GM10847 (cell line): ENCODE measurements around the gene KCNK7.

Experiments used
- POLR2A ChIP-seq: IDR thresholded peaks from 2 replicates; pipeline ENCODE4 v1.6.1; 2011; ENCODE audit not compliant: insufficient read length; ENCODE audit errors: extremely low read depth

KCNK7 gene

GRCh38 chr11:65554057-65554818 lies 41.4 kb downstream of the KCNK7 start:
- TF ChIP-seq POLR2A, result no peak

GRCh38 chr11:65553301-65554001 lies 42.1 kb downstream of the KCNK7 start:
- no peak for TF ChIP-seq POLR2A

- no peak for TF ChIP-seq POLR2A
Observed at GRCh38 chr11:65552388-65552951, 43.1 kb downstream of the KCNK7 start.

GRCh38 chr11:65551572-65552387 lies 43.8 kb downstream of the KCNK7 start:
- TF ChIP-seq POLR2A, result no peak

- TF ChIP-seq POLR2A, result no peak
Observed at GRCh38 chr11:65549096-65549495, 46.5 kb downstream of the KCNK7 start.

GRCh38 chr11:65548395-65548794 lies 47.2 kb downstream of the KCNK7 start:
- no peak for TF ChIP-seq POLR2A

- TF ChIP-seq POLR2A, result no peak
Observed at GRCh38 chr11:65547446-65548125, 48.0 kb downstream of the KCNK7 start.

- no peak for TF ChIP-seq POLR2A
Observed at GRCh38 chr11:65546217-65546958, 49.2 kb downstream of the KCNK7 start.

GRCh38 chr11:65545853-65546216 lies 49.8 kb downstream of the KCNK7 start:
- TF ChIP-seq POLR2A, result no peak
